ENCODE measurements around the gene TYW5. TPM values are rescaled to one million over a fixed set of nuclear protein-coding genes. Genes with fewer than 3 reads are reported as not detected.

TYW5 gene
- total RNA-seq (2014; rRNA removed; shearing (Covaris generic)) = 9.8 and 11.8 TPM in 2 replicates

- peak; percentile 87 to 92 for DNase-seq
- Histone ChIP-seq H3K9me3 (replicated peaks) (no peaks in the 10 kb centered on the region), H3K36me3 (peaks cover 11% of the 10 kb centered on the region), H3K4me1 (no peaks in the 10 kb centered on the region), H3K27ac (peak within 1 kb of the TSS; percentile 85), H3K4me3 (peak within 1 kb of the TSS; percentile 95), H3K27me3 (no peaks in the 10 kb centered on the region)
Measured at GRCh38 chr2:199955339-199956061, at the start of gene TYW5, which contains the start of gene MAIP1. TYW5 (minus strand) TSS chr2:199955491; CDS start chr2:199955470, 21 bp downstream. MAIP1 (plus strand) TSS chr2:199955582; CDS start chr2:199955799, 217 bp downstream.

GRCh38 chr2:200003444-200003843, 48.2 kb upstream of the TYW5 start:
- H3K9me3 ChIP-seq (replicated peaks) = no peaks in the 10 kb centered on the region; the same call in 1 of the 2 replicates
- DNase-seq = no peak
- no peak overlapping the region for H3K27ac ChIP-seq
- H3K27me3 ChIP-seq = no peaks in the 10 kb centered on the region
- no peaks in the 10 kb centered on the region for H3K36me3 ChIP-seq
- peaks cover 6% of the 10 kb centered on the region for H3K4me1 ChIP-seq
- no peak overlapping the region for H3K4me3 ChIP-seq

GRCh38 chr2:200000444-200001163, 45.3 kb upstream of the TYW5 start:
- Histone ChIP-seq H3K4me1 (peaks cover 6% of the 10 kb centered on the region), H3K4me3 (no peak overlapping the region), H3K9me3 (replicated peaks) (no peaks in the 10 kb centered on the region; the same call in 1 of the 2 replicates), H3K36me3 (no peaks in the 10 kb centered on the region), H3K27me3 (no peaks in the 10 kb centered on the region), H3K27ac (no peak overlapping the region)
- no peak for DNase-seq

GRCh38 chr2:199999166-199999565, 43.9 kb upstream of the TYW5 start:
- no peaks in the 10 kb centered on the region for H3K27me3 ChIP-seq
- no peak overlapping the region for H3K27ac ChIP-seq
- no peak overlapping the region for H3K4me3 ChIP-seq
- DNase-seq = no peak
- H3K4me1 ChIP-seq = peaks cover 7% of the 10 kb centered on the region
- no peaks in the 10 kb centered on the region for H3K36me3 ChIP-seq
- no peaks in the 10 kb centered on the region for H3K9me3 ChIP-seq (replicated peaks)

GRCh38 chr2:199997296-199997695, 42.0 kb upstream of the TYW5 start:
- Histone ChIP-seq H3K36me3 (no peaks in the 10 kb centered on the region), H3K27me3 (no peaks in the 10 kb centered on the region), H3K4me1 (peaks cover 17% of the 10 kb centered on the region), H3K9me3 (replicated peaks) (no peaks in the 10 kb centered on the region), H3K27ac (no peak overlapping the region), H3K4me3 (no peak overlapping the region)
- no peak for DNase-seq

- no peak overlapping the region for H3K4me3 ChIP-seq
- no peaks in the 10 kb centered on the region for H3K36me3 ChIP-seq
- H3K27me3 ChIP-seq = no peaks in the 10 kb centered on the region
- DNase-seq = no peak
- H3K4me1 ChIP-seq = peaks cover 27% of the 10 kb centered on the region
- H3K27ac ChIP-seq = no peak overlapping the region
- no peaks in the 10 kb centered on the region for H3K9me3 ChIP-seq (replicated peaks)
Measured at GRCh38 chr2:199994896-199995295, 39.6 kb upstream of the TYW5 start.

GRCh38 chr2:199994371-199994770, 39.1 kb upstream of the TYW5 start:
- DNase-seq = no peak
- H3K36me3 ChIP-seq = no peaks in the 10 kb centered on the region
- no peak overlapping the region for H3K4me3 ChIP-seq
- no peaks in the 10 kb centered on the region for H3K9me3 ChIP-seq (replicated peaks)
- no peaks in the 10 kb centered on the region for H3K27me3 ChIP-seq
- peaks cover 32% of the 10 kb centered on the region for H3K4me1 ChIP-seq
- H3K27ac ChIP-seq = no peak overlapping the region

GRCh38 chr2:199992296-199992695, 37.0 kb upstream of the TYW5 start:
- Histone ChIP-seq H3K9me3 (replicated peaks) (no peaks in the 10 kb centered on the region), H3K4me1 (peaks cover 49% of the 10 kb centered on the region), H3K36me3 (no peaks in the 10 kb centered on the region), H3K4me3 (no peak overlapping the region), H3K27ac (no peak overlapping the region), H3K27me3 (no peaks in the 10 kb centered on the region)
- DNase-seq = no peak

GRCh38 chr2:199991691-199992090, 36.4 kb upstream of the TYW5 start:
- H3K27ac ChIP-seq = no peak overlapping the region
- DNase-seq = peak in 1 of 2 experiments; percentile 54
- H3K4me1 ChIP-seq = peaks cover 55% of the 10 kb centered on the region
- no peaks in the 10 kb centered on the region for H3K27me3 ChIP-seq
- H3K4me3 ChIP-seq = no peak overlapping the region
- no peaks in the 10 kb centered on the region for H3K9me3 ChIP-seq (replicated peaks)
- H3K36me3 ChIP-seq = no peaks in the 10 kb centered on the region

GRCh38 chr2:199989822-199990221, 34.5 kb upstream of the TYW5 start:
- no peaks in the 10 kb centered on the region for H3K9me3 ChIP-seq (replicated peaks)
- no peak for DNase-seq
- no peaks in the 10 kb centered on the region for H3K27me3 ChIP-seq
- peak overlapping the region; percentile 91 for H3K27ac ChIP-seq
- H3K4me1 ChIP-seq = peaks cover 71% of the 10 kb centered on the region
- no peak overlapping the region for H3K4me3 ChIP-seq
- H3K36me3 ChIP-seq = no peaks in the 10 kb centered on the region

- H3K27me3 ChIP-seq = no peaks in the 10 kb centered on the region
- DNase-seq = peak; percentile 90 to 97
- H3K4me1 ChIP-seq = peaks cover 60% of the 10 kb centered on the region
- peak overlapping the region; percentile 91 for H3K27ac ChIP-seq
- H3K9me3 ChIP-seq (replicated peaks) = no peaks in the 10 kb centered on the region
- H3K36me3 ChIP-seq = no peaks in the 10 kb centered on the region
- H3K4me3 ChIP-seq = peak overlapping the region; percentile 33
Measured at GRCh38 chr2:199988151-199988550, 32.9 kb upstream of the TYW5 start.

- Histone ChIP-seq H3K4me3 (peak overlapping the region; percentile 33), H3K9me3 (replicated peaks) (no peaks in the 10 kb centered on the region), H3K4me1 (peaks cover 54% of the 10 kb centered on the region), H3K36me3 (no peaks in the 10 kb centered on the region), H3K27me3 (no peaks in the 10 kb centered on the region), H3K27ac (peak overlapping the region; percentile 91)
- peak; percentile 38 to 79 for DNase-seq
Measured at GRCh38 chr2:199987586-199987985, 32.3 kb upstream of the TYW5 start.

GRCh38 chr2:199985625-199986207, 30.4 kb upstream of the TYW5 start:
- Histone ChIP-seq H3K4me3 (no peak overlapping the region), H3K27ac (peak overlapping the region; percentile 91)
- peak; percentile 87 to 96 for DNase-seq

GRCh38 chr2:199984755-199985154, 29.5 kb upstream of the TYW5 start:
- Histone ChIP-seq H3K9me3 (replicated peaks) (no peaks in the 10 kb centered on the region), H3K4me1 (peaks cover 50% of the 10 kb centered on the region), H3K27ac (no peak overlapping the region), H3K36me3 (no peaks in the 10 kb centered on the region), H3K27me3 (no peaks in the 10 kb centered on the region), H3K4me3 (no peak overlapping the region)
- no peak for DNase-seq

More at GRCh38 chr2:199985625-199986207, 30.4 kb upstream of the TYW5 start:
- H3K4me1 ChIP-seq = peaks cover 48% of the 10 kb centered on the region
- H3K9me3 ChIP-seq (replicated peaks) = no peaks in the 10 kb centered on the region
- H3K36me3 ChIP-seq = no peaks in the 10 kb centered on the region
- H3K27me3 ChIP-seq = no peaks in the 10 kb centered on the region

- H3K4me1 ChIP-seq = peaks cover 44% of the 10 kb centered on the region
- H3K36me3 ChIP-seq = no peaks in the 10 kb centered on the region
- H3K27me3 ChIP-seq = no peaks in the 10 kb centered on the region
- no peaks in the 10 kb centered on the region for H3K9me3 ChIP-seq (replicated peaks)
- DNase-seq = no peak
- no peak overlapping the region for H3K4me3 ChIP-seq
- H3K27ac ChIP-seq = no peak overlapping the region
Measured at GRCh38 chr2:199984159-199984558, 28.9 kb upstream of the TYW5 start.

All from SJCRH30 (cell line).